Ovary (tissue), 3 donors: Measurements from ENCODE around the gene MRPS2.

Source experiments
- CTCF ChIP-seq, 3 donors: fragments of 450-650 bp in 2 of 3; fragments of 200-600 bp in 1 of 3; IDR thresholded peaks; one replicate each; pipeline versions ENCODE4 v1.5.1 to v1.8.0; 2016 to 2022; ENCODE audit warnings: antibody characterized with exemption in 3 of 3, mild to moderate bottlenecking in 1 of 3
- POLR2A ChIP-seq: fragments of 450-650 bp; IDR thresholded peaks from one replicate; pipeline ENCODE4 v1.6.1; 2017; ENCODE audit warnings: antibody characterized with exemption, mild to moderate bottlenecking, moderate library complexity
- donor health status: DM: no; HTN: no; CAD: no.

GRCh38 chr9:135513351-135513846, 12.9 kb downstream of the MRPS2 start:
- TF ChIP-seq CTCF (IDR thresholded peaks at IDR 0.05) (no peak), POLR2A (no peak)
